ENCODE results near the gene BEGAIN. TPM values are rescaled to one million over a fixed set of nuclear protein-coding genes. Genes with fewer than 3 reads are reported as not detected.

Gene BEGAIN
- total and polyA plus RNA-seq, 9 of the 15 experiments (the other 6 are each of a cell fraction or from before 2014, with no cell fraction given): 0.07 to 0.68 (median 0.55) TPM; not detected in 3

GRCh38 chr14:100584056-100585031 lies 2.9 kb downstream of the BEGAIN start:
- Histone ChIP-seq H4K20me1 (replicated peaks; ENCODE audit: control insufficient read depth, insufficient read depth, low read length) (0 out of 2 replicates have a peak, but pooled peaks cover 12% of the 10 kb centered on the region), H3K9ac (ENCODE audit: insufficient read depth in 1 of 2, low read depth in 2 of 2, low read length in 2 of 2) (no peak overlapping the region), H3K4me3 (no peak overlapping the region), H3K36me3 (ENCODE audit: control insufficient read depth, insufficient read depth, low read length) (no peaks in the 10 kb centered on the region), H2AFZ (ENCODE audit: low read depth, low read length) (no peak overlapping the region), H3K4me1 (replicated peaks in 1 of 2; ENCODE audit: control insufficient read depth in 2 of 2, insufficient read depth in 2 of 2, low read length in 2 of 2) (peaks cover 3 to 19% of the 10 kb centered on the region in 2 experiments; a peak in 3 of 5 replicates), H3K27ac (ENCODE audit: extremely low read depth, low read depth, low read length) (no peak overlapping the region), H3K79me2 (ENCODE audit: control insufficient read depth, insufficient read depth, low read length) (no peaks in the 10 kb centered on the region), H3K27me3 (ENCODE audit: control insufficient read depth in 2 of 2, insufficient read depth in 2 of 2, low read length in 2 of 2) (peaks cover 0 to 36% of the 10 kb centered on the region in 2 experiments; a peak in 3 of 5 replicates), H3K9me1 (ENCODE audit: control insufficient read depth, insufficient read depth, low read length) (no peaks in the 10 kb centered on the region), H3K4me2 (ENCODE audit: insufficient read depth, low read length) (no peak overlapping the region), H3K9me3 (replicated peaks; ENCODE audit: control insufficient read depth, insufficient read depth, low read depth, low read length) (no peaks in the 10 kb centered on the region)
- POLR2A ChIA-PET: interaction anchor here (0.5 to 1.2 kb wide), 6 partner anchors 8 to 109 kb away, joined by 3 to 7 read pairs (median 3); no protein-coding TSS in a partner anchor
- FAIRE-seq (peak; percentile 57), DNase-seq (ENCODE audit: extremely low read depth in 1 of 4, low spot score in 3 of 4) (peak; percentile 46 to 69 (median 60)), ATAC-seq (peak; percentile 83)
- no TSS peak for BruUV-seq (replicated peaks)
- intact Hi-C loops (cut with micrococcal nuclease): no loop called here
- WGBS (ENCODE audit: insufficient coverage, low coverage, missing lambda C conversion rate): 10% methylated on average over 5 of the region's 12 CpGs
- in situ Hi-C loops (cut with MboI): no loop called here
- CTCF ChIA-PET (ENCODE audit: low intra/inter-chr PET ratio): no interaction called here
- TF ChIP-seq ZNF57 (CRISPR knock-in tag; IDR thresholded peaks at IDR 0.05) (no peak), ARHGAP35 (IDR thresholded peaks at IDR 0.05; ENCODE audit: partially characterized antibody) (no peak), ZNF75A (CRISPR knock-in tag; IDR thresholded peaks at IDR 0.05) (no peak), ZNF551 (CRISPR knock-in tag; IDR thresholded peaks at IDR 0.05) (no peak), RFX5 (IDR thresholded peaks at IDR 0.05; ENCODE audit: low read depth, low read length) (no peak), ARID1B (IDR thresholded peaks at IDR 0.05) (peak; percentile 43), E2F6 (IDR thresholded peaks at IDR 0.05; ENCODE audit: borderline replicate concordance in 1 of 2, extremely low read depth in 1 of 2, insufficient read depth in 1 of 2, insufficient read length in 1 of 2, low read depth in 1 of 2, low read length in 1 of 2, poor library complexity in 1 of 2, severe bottlenecking in 1 of 2) (no peak), ZEB2 (IDR thresholded peaks at IDR 0.05) (no peak), NFE2 (IDR thresholded peaks at IDR 0.05; ENCODE audit: low read depth) (peak; percentile 44; the same call in 1 of the 2 replicates), RFX1 (IDR thresholded peaks at IDR 0.05) (no peak), ELK1 (CRISPR knock-in tag; IDR thresholded peaks at IDR 0.05) (no peak), UBTF (IDR thresholded peaks at IDR 0.05; ENCODE audit: borderline replicate concordance in 1 of 2, low read depth in 2 of 2, low read length in 2 of 2) (0 out of 4 replicates have a peak, but pooled peaks of 1 of the 2 experiments have one; percentile 65), ZNF24 (IDR thresholded peaks at IDR 0.05) (peak; percentile 96), ZNF695 (CRISPR knock-in tag; IDR thresholded peaks at IDR 0.05) (no peak), ZBTB26 (CRISPR knock-in tag; IDR thresholded peaks at IDR 0.05) (no peak)

All from K562 (cell line).